SKM-1 treated with dmso at 0.1 percent for 144 hours (cell line): ENCODE data around the gene CAPN6.

ENCODE experiments used
- DNase-seq: peaks from one replicate; lab custom pipeline; 2025; ENCODE audit not compliant: unreplicated experiment; lab: John Stamatoyannopoulos, UW

CAPN6 gene

GRCh38 chrX:111270339-111270738, at the start of gene CAPN6:
Gene CAPN6 (minus strand): TSS chrX:111270483. CDS start chrX:111263936, 6,547 bp downstream.
- DNase-seq = no peak

GRCh38 chrX:111319451-111319850, 49.2 kb upstream of the CAPN6 start:
- DNase-seq = no peak

- no peak for DNase-seq
These were observed 48.6 kb upstream of the CAPN6 start for GRCh38 chrX:111318901-111319300.

GRCh38 chrX:111309083-111309482, 38.8 kb upstream of the CAPN6 start:
- DNase-seq = no peak

- DNase-seq = no peak
These were observed 37.8 kb upstream of the CAPN6 start for GRCh38 chrX:111308039-111308438.

- no peak for DNase-seq
These were observed 32.0 kb upstream of the CAPN6 start for GRCh38 chrX:111302284-111302683.

- DNase-seq = no peak
These were observed 18.6 kb upstream of the CAPN6 start for GRCh38 chrX:111288841-111289240.

GRCh38 chrX:111284631-111285293, 14.5 kb upstream of the CAPN6 start:
- no peak for DNase-seq

GRCh38 chrX:111283446-111283845, 13.2 kb upstream of the CAPN6 start:
- DNase-seq = no peak

GRCh38 chrX:111282991-111283390, 12.7 kb upstream of the CAPN6 start:
- DNase-seq = no peak

- no peak for DNase-seq
These were observed 11.9 kb upstream of the CAPN6 start for GRCh38 chrX:111282139-111282538.

GRCh38 chrX:111268506-111268905, 1.8 kb downstream of the CAPN6 start:
- DNase-seq = no peak

- no peak for DNase-seq
These were observed 4.8 kb downstream of the CAPN6 start for GRCh38 chrX:111265486-111265885.

GRCh38 chrX:111264385-111264784, 5.9 kb downstream of the CAPN6 start:
- no peak for DNase-seq

GRCh38 chrX:111262086-111262485, 8.2 kb downstream of the CAPN6 start:
- no peak for DNase-seq

GRCh38 chrX:111260451-111260850, 9.8 kb downstream of the CAPN6 start:
- DNase-seq = no peak

- DNase-seq = no peak
These were observed 10.7 kb downstream of the CAPN6 start for GRCh38 chrX:111259559-111259958.

GRCh38 chrX:111257733-111258132, 12.6 kb downstream of the CAPN6 start:
- DNase-seq = no peak

GRCh38 chrX:111254896-111255693, 15.2 kb downstream of the CAPN6 start:
- no peak for DNase-seq

GRCh38 chrX:111244235-111244750, 26.0 kb downstream of the CAPN6 start:
- DNase-seq = no peak

- DNase-seq = no peak
These were observed 53.9 kb downstream of the CAPN6 start for GRCh38 chrX:111216293-111216801.

GRCh38 chrX:111207851-111208250, 62.4 kb downstream of the CAPN6 start:
- DNase-seq = no peak
